HCT116 (cell line): ENCODE data around the gene IFNA21. TPM values are rescaled to one million over a fixed set of nuclear protein-coding genes. Genes with fewer than 3 reads are reported as not detected.

Source experiments
- ATAC-seq: fragments of 200-7000 bp; cut with Tn5 transposase; 2 replicates; pipeline ENCODE4 v1.9.1; 2020; ENCODE audit warnings: mild to moderate bottlenecking, moderate library complexity
- BruUV-seq: library from RNA; stranded (reverse); fragments of 400-500 nt; replicated peaks from 2 replicates; lab custom pipeline; 2021; lab: Mats Ljungman, UMichigan
- CTCF ChIA-PET: fragments of 300-600 bp; sonication (Branson Sonifier 250); formaldehyde crosslinking; loops from one replicate; lab custom pipeline; 2021; ENCODE audit warnings: antibody characterized with exemption; lab: Charles Lee
- POLR2A ChIA-PET: fragments of 300-600, 350-600 bp; sonication (Branson Sonifier 250); formaldehyde crosslinking; loops from one replicate; lab custom pipeline; 2021; ENCODE audit warnings: antibody characterized with exemption; lab: Charles Lee
- RAD21 ChIA-PET, 2 experiments: fragments of 300-600 bp; sonication (Branson Sonifier 250); formaldehyde crosslinking; loops; one replicate each; lab custom pipeline; 2023; ENCODE audit warnings: low total read pairs in 2 of 2; ENCODE audit not compliant: uncharacterized antibody in 2 of 2, unreplicated experiment in 2 of 2, low non-redundant PET in 1 of 2; lab: Charles Lee
- DNase-seq: peaks from one replicate; pipeline ENCODE4 v3.0.0-alpha.2; 2010; ENCODE audit warnings: low read depth, low spot score
- H2AFZ ChIP-seq: fragments of 200-600 bp; shearing (Covaris generic), sonication (generic); 2 replicates; pipeline ENCODE4 v1.6.1; 2017; ENCODE audit warnings: low read depth, mixed run types, mixed read lengths, antibody characterized with exemption, low read length; ENCODE audit not compliant: poor library complexity, severe bottlenecking
- H3K27ac ChIP-seq: 2 replicates; pipeline ENCODE4 v1.5.1; 2012; ENCODE audit warnings: low read depth, low read length
- H3K27me3 ChIP-seq: fragments of 200-600 bp; sonication (generic); 2 replicates; pipeline ENCODE4 v1.6.1; 2016; ENCODE audit warnings: mixed run types, low read length, mixed read lengths; ENCODE audit not compliant: insufficient read depth
- H3K36me3 ChIP-seq, 2 experiments: fragments of 200-500 bp in 1 of 2; fragments of 200-600 bp in 1 of 2; sonication (Bioruptor generic) in 1 of 2; sonication (generic) in 1 of 2; 2 replicates each; pipeline versions ENCODE4 v1.5.1 to v1.6.1; 2014 to 2016; ENCODE audit warnings: low read length in 2 of 2, inconsistent platforms in 1 of 2, mixed read lengths in 1 of 2, mixed run types in 1 of 2; ENCODE audit not compliant: insufficient read depth in 2 of 2, control insufficient read depth in 1 of 2
- H3K4me1 ChIP-seq, 2 experiments: fragments of 200-600 bp in 1 of 2; sonication (generic) in 1 of 2; 2 replicates each; pipeline versions ENCODE4 v1.5.1 to v1.6.1; 2012 to 2017; ENCODE audit warnings: low read length in 2 of 2, inconsistent platforms in 1 of 2, mild to moderate bottlenecking in 1 of 2, mixed read lengths in 1 of 2, mixed run types in 1 of 2, moderate library complexity in 1 of 2; ENCODE audit not compliant: insufficient read depth in 2 of 2, control insufficient read depth in 1 of 2
- H3K4me2 ChIP-seq: fragments of 200-600 bp; sonication (generic); 2 replicates; pipeline ENCODE4 v1.6.1; 2017; ENCODE audit warnings: mixed run types, low read length, mixed read lengths
- H3K4me3 ChIP-seq, 2 experiments: fragments of 200-600 bp in 1 of 2; sonication (generic) in 1 of 2; replicated peaks in 1 of 2; 2 replicates each; pipeline ENCODE4 v1.5.1; 2011 to 2016; ENCODE audit warnings: low read length in 2 of 2, control low read depth in 1 of 2, low read depth in 1 of 2, mild to moderate bottlenecking in 1 of 2, mixed read lengths in 1 of 2, mixed run types in 1 of 2
- H3K79me2 ChIP-seq: fragments of 200-600 bp; sonication (generic); 2 replicates; pipeline ENCODE4 v1.6.1; 2017; ENCODE audit warnings: mild to moderate bottlenecking, mixed run types, low read length, moderate library complexity, mixed read lengths; ENCODE audit not compliant: insufficient read depth
- H3K9ac ChIP-seq: fragments of 200-600 bp; sonication (generic); 2 replicates; pipeline ENCODE4 v1.6.1; 2016; ENCODE audit warnings: low read length, mixed read lengths
- H3K9me2 ChIP-seq: fragments of 200-600 bp; sonication (generic), shearing (Covaris generic); 2 replicates; pipeline ENCODE4 v1.6.1; 2017; ENCODE audit warnings: mixed run types, mild to moderate bottlenecking, moderate library complexity; ENCODE audit not compliant: insufficient read depth
- H3K9me3 ChIP-seq, 2 experiments: fragments of 200-500 bp in 1 of 2; fragments of 200-600 bp in 1 of 2; sonication (Bioruptor generic) in 1 of 2; sonication (generic) in 1 of 2; 2 replicates each; pipeline ENCODE4 v1.6.1; 2014 to 2017; ENCODE audit warnings: low read length in 2 of 2, mixed read lengths in 2 of 2, inconsistent platforms in 1 of 2, low read depth in 1 of 2, mild to moderate bottlenecking in 1 of 2, mixed run types in 1 of 2, moderate library complexity in 1 of 2; ENCODE audit not compliant: control insufficient read depth in 1 of 2, insufficient read depth in 1 of 2
- H4K20me1 ChIP-seq: fragments of 200-600 bp; sonication (generic), shearing (Covaris generic); 2 replicates; pipeline ENCODE4 v1.6.1; 2017; ENCODE audit warnings: mixed run types, mild to moderate bottlenecking, moderate library complexity; ENCODE audit not compliant: insufficient read depth
- CBX3 ChIP-seq: IDR thresholded peaks from 2 replicates; pipeline ENCODE4 v1.6.1; 2012; ENCODE audit warnings: low read depth
- CEBPB ChIP-seq: IDR thresholded peaks from 2 replicates; pipeline ENCODE4 v1.6.1; 2012; ENCODE audit warnings: low read depth
- EGR1 ChIP-seq: IDR thresholded peaks from 2 replicates; pipeline ENCODE4 v1.6.1; 2012; ENCODE audit warnings: low read depth
- EZH2phosphoT487 ChIP-seq: fragments of 200-600 bp; IDR thresholded peaks from 2 replicates; pipeline ENCODE4 v1.6.1; 2018; ENCODE audit warnings: antibody characterized with exemption, borderline replicate concordance
- JUND ChIP-seq: IDR thresholded peaks from 2 replicates; pipeline ENCODE4 v1.6.1; 2012
- POLR2A ChIP-seq: IDR thresholded peaks from 2 replicates; pipeline ENCODE4 v1.7.0; 2011; ENCODE audit warnings: borderline replicate concordance; ENCODE audit not compliant: insufficient read depth, insufficient read length; ENCODE audit errors: extremely low read depth
- RAD21 ChIP-seq: IDR thresholded peaks from 2 replicates; pipeline ENCODE4 v1.6.1; 2012; ENCODE audit warnings: low read depth, mild to moderate bottlenecking
- SIN3A ChIP-seq: IDR thresholded peaks from 2 replicates; pipeline ENCODE4 v1.6.1; 2012; ENCODE audit warnings: low read depth
- SRF ChIP-seq: IDR thresholded peaks from 2 replicates; pipeline ENCODE4 v1.6.1; 2012; ENCODE audit warnings: low read depth
- YY1 ChIP-seq: IDR thresholded peaks from 2 replicates; pipeline ENCODE4 v1.6.1; 2011; ENCODE audit warnings: low read length, low read depth, moderate library complexity, mild to moderate bottlenecking; ENCODE audit not compliant: insufficient replicate concordance; ENCODE audit errors: extremely low read depth
- ZNF274 ChIP-seq: fragments of 200-500 bp; sonication (Bioruptor generic); IDR thresholded peaks from 2 replicates; pipeline ENCODE4 v1.6.1; 2014; ENCODE audit warnings: mild to moderate bottlenecking, low read depth, low read length, inconsistent platforms
- intact Hi-C: fragments of 100-400 bp; cut with micrococcal nuclease; formaldehyde crosslinking; loops from 2 replicates; pipeline ENCODE4 v1.10.0; 2022
- total RNA-seq: library from RNA; stranded (reverse); gene quantifications from one replicate; pipeline ENCODE4 v1.2.1, GENCODE V29; 2021; ENCODE audit not compliant: unreplicated experiment
- TF ChIP-seq, protein P1 (sequence below): IDR thresholded peaks from 2 replicates; pipeline ENCODE4 v1.6.1; 2012
- TF ChIP-seq, protein P2 (sequence below): IDR thresholded peaks from 2 replicates; pipeline ENCODE4 v1.6.1; 2012; ENCODE audit warnings: low read depth

The IFNA21 gene
- total RNA-seq, 1 experiment from 2014 or later = not detected

DNA sequence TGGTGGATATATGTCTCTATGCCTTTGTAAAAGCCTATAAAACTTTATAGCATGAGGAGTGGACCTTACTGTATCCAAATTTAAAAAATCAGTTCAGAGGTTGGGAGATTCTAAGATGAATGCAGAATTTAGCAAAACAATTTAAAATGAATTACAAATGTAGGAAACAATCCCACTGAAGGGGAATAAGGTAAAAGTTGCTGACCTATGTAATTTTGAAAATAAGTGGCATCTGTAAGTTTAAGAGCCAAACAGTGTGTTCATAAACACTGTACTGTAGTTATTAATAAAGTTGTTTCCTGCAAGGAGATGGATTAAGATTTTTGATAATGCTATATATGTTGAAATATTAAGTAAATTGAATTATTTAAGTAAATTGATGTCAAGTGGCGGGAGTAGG is 29.4 kb downstream of the IFNA21 start:
- intact Hi-C loops = no loop called here
- H3K27ac ChIP-seq = no peak overlapping the region
- no peak overlapping the region for H3K4me3 ChIP-seq
- DNase-seq = no peak
- H3K4me2 ChIP-seq = no peak overlapping the region
- H3K9me2 ChIP-seq = no peaks in the 10 kb centered on the region
- BruUV-seq = no TSS peak
- no peaks in the 10 kb centered on the region for H3K36me3 ChIP-seq
- TF ChIP-seq SIN3A (no peak), EGR1 (no peak), ZNF274 (no peak), SRF (no peak), CBX3 (no peak), POLR2A (no peak), YY1 (no peak), RAD21 (no peak), JUND (no peak), CEBPB (no peak), EZH2phosphoT487 (no peak)
- TF ChIP-seq, protein P1, sequence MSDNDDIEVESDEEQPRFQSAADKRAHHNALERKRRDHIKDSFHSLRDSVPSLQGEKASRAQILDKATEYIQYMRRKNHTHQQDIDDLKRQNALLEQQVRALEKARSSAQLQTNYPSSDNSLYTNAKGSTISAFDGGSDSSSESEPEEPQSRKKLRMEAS = no peak
- TF ChIP-seq, protein P2, sequence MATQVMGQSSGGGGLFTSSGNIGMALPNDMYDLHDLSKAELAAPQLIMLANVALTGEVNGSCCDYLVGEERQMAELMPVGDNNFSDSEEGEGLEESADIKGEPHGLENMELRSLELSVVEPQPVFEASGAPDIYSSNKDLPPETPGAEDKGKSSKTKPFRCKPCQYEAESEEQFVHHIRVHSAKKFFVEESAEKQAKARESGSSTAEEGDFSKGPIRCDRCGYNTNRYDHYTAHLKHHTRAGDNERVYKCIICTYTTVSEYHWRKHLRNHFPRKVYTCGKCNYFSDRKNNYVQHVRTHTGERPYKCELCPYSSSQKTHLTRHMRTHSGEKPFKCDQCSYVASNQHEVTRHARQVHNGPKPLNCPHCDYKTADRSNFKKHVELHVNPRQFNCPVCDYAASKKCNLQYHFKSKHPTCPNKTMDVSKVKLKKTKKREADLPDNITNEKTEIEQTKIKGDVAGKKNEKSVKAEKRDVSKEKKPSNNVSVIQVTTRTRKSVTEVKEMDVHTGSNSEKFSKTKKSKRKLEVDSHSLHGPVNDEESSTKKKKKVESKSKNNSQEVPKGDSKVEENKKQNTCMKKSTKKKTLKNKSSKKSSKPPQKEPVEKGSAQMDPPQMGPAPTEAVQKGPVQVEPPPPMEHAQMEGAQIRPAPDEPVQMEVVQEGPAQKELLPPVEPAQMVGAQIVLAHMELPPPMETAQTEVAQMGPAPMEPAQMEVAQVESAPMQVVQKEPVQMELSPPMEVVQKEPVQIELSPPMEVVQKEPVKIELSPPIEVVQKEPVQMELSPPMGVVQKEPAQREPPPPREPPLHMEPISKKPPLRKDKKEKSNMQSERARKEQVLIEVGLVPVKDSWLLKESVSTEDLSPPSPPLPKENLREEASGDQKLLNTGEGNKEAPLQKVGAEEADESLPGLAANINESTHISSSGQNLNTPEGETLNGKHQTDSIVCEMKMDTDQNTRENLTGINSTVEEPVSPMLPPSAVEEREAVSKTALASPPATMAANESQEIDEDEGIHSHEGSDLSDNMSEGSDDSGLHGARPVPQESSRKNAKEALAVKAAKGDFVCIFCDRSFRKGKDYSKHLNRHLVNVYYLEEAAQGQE = no peak
- RAD21 ChIA-PET = no interaction called here
- H3K9me3 ChIP-seq = no peaks in the 10 kb centered on the region
- H3K9ac ChIP-seq = no peak overlapping the region
- POLR2A ChIA-PET = no interaction called here
- H3K4me1 ChIP-seq = no peaks in the 10 kb centered on the region
- 0 out of 2 replicates have a peak, but pooled peaks cover 3% of the 10 kb centered on the region for H3K27me3 ChIP-seq
- no peak overlapping the region for H2AFZ ChIP-seq
- H3K79me2 ChIP-seq = no peaks in the 10 kb centered on the region
- no peak for ATAC-seq
- CTCF ChIA-PET = no interaction called here
- H4K20me1 ChIP-seq = no peaks in the 10 kb centered on the region
